ENCODE results near the gene PHLDA1. TPM values are rescaled to one million over a fixed set of nuclear protein-coding genes. Genes with fewer than 3 reads are reported as not detected.

The PHLDA1 gene
- total and polyA plus RNA-seq, 11 donors, result 3.0 to 44.4 (median 5.5) TPM

GRCh38 chr12:76031081-76031413 is 529 bp downstream of the PHLDA1 start:
- TF ChIP-seq POLR2A (IDR thresholded peaks at IDR 0.05), result no peak
- TF ChIP-seq CTCF (IDR thresholded peaks at IDR 0.05), result no peak
- Histone ChIP-seq H3K27ac (peak overlapping the region; percentile 89 to 99 (median 96)), H3K27me3 (no peaks in the 10 kb centered on the region), H3K4me1 (peaks cover 0 to 40% (median 17%) of the 10 kb centered on the region in 12 donors), H3K9me3 (no peaks in the 10 kb centered on the region), H3K36me3 (peaks cover 0 to 14% (median 0%) of the 10 kb centered on the region in 9 donors), H3K4me3 (peak overlapping the region; percentile 65 to 90 (median 80))
- no peak for DNase-seq
- no peak for ATAC-seq
- intact Hi-C loops (cut with DNase I), result loop anchor here (1.0 to 10.0 kb wide), 23 partner anchors 49 to 696 kb away; partner anchors contain the start of genes BBS10 (in 2 of the 10), KRR1 (in 2 of the 10), CAPS2 (in 1 of the 10) and GLIPR1L1 (in 1 of the 10)
- 0 to 1% (median 0%) methylated on average over 25 to 26 of the region's 26 CpGs for WGBS, 4 donors

- H3K4me3 ChIP-seq, result peak overlapping the region; percentile 65 to 90 (median 80)
- no peaks in the 10 kb centered on the region for H3K27me3 ChIP-seq
- no peaks in the 10 kb centered on the region for H3K9me3 ChIP-seq
- peaks cover 0 to 40% (median 17%) of the 10 kb centered on the region in 12 donors for H3K4me1 ChIP-seq
- intact Hi-C loops (cut with DNase I), result loop anchor here (1.0 to 10.0 kb wide), 23 partner anchors 48 to 696 kb away; partner anchors contain the start of genes BBS10 (in 2 of the 10), KRR1 (in 2 of the 10), CAPS2 (in 1 of the 10) and GLIPR1L1 (in 1 of the 10)
- DNase-seq, result peak; percentile 37 to 66 (median 42)
- peak in 3 of 4 donors; percentile 9 to 33 (median 22) for ATAC-seq
- peak overlapping the region; percentile 89 to 99 (median 96) for H3K27ac ChIP-seq
- TF ChIP-seq CTCF (IDR thresholded peaks at IDR 0.05), result no peak
- no peak for TF ChIP-seq POLR2A (IDR thresholded peaks at IDR 0.05)
- WGBS, 4 donors, result 0 to 1% (median 0%) methylated on average over 30 to 40 of the region's 40 CpGs
- peaks cover 0 to 14% (median 0%) of the 10 kb centered on the region in 9 donors for H3K36me3 ChIP-seq
These were observed 1.1 kb downstream of the PHLDA1 start for GRCh38 chr12:76030341-76031080.

GRCh38 chr12:76029982-76030340 is 1.6 kb downstream of the PHLDA1 start:
- Histone ChIP-seq H3K4me1 (peaks cover 0 to 43% (median 17%) of the 10 kb centered on the region in 12 donors), H3K4me3 (peak overlapping the region; percentile 65 to 90 (median 80)), H3K27me3 (no peaks in the 10 kb centered on the region), H3K27ac (peak overlapping the region in 11 of 12 donors; percentile 12 to 99 (median 97)), H3K9me3 (no peaks in the 10 kb centered on the region), H3K36me3 (peaks cover 0 to 14% (median 0%) of the 10 kb centered on the region in 9 donors)
- WGBS, 4 donors, result 1% methylated on average over 22 of the region's 22 CpGs
- TF ChIP-seq POLR2A (IDR thresholded peaks at IDR 0.05) (no peak), CTCF (IDR thresholded peaks at IDR 0.05) (no peak)
- ATAC-seq (no peak), DNase-seq (peak in 1 of 5 donors; percentile 30)
- intact Hi-C loops (cut with DNase I), result loop anchor here (2.0 to 10.0 kb wide), 27 partner anchors 48 to 695 kb away; partner anchors contain the start of genes BBS10 (in 2 of the 10), KRR1 (in 2 of the 10), CAPS2 (in 1 of the 10) and GLIPR1L1 (in 1 of the 10)
